HG02852 (cell line): ENCODE measurements around the gene ZFC3H1.
A peak's percentile ranks its signal among the peaks of the same experiment; 100 is the strongest.
"Not testable (repeated sequence)": the region's sequence is repeated elsewhere in the genome, so short reads cannot be mapped to it uniquely, and the experiment has no call there.

Source experiments
- ATAC-seq: cut with Tn5 transposase; IDR thresholded peaks from one replicate; pipeline ENCODE4 v1.9.1; 2021; ENCODE audit warnings: mild to moderate bottlenecking, moderate library complexity; ENCODE audit not compliant: unreplicated experiment

ZFC3H1 gene

GRCh38 chr12:71663561-71664410 lies at the start of gene ZFC3H1, which contains the start of gene THAP2:
ZFC3H1 (minus strand) TSS chr12:71663848; CDS start chr12:71663610, 238 bp downstream.
THAP2 (plus strand) TSS chr12:71664301; CDS start chr12:71664510, 209 bp downstream.
- peak; percentile 88 for ATAC-seq

- ATAC-seq, result no peak
Measured at GRCh38 chr12:71710276-71711125, 46.9 kb upstream of the ZFC3H1 start.

GRCh38 chr12:71708658-71709057 lies 45.0 kb upstream of the ZFC3H1 start:
- no peak for ATAC-seq

GRCh38 chr12:71704920-71705319 lies 41.3 kb upstream of the ZFC3H1 start:
- no peak for ATAC-seq

- no peak for ATAC-seq
Measured at GRCh38 chr12:71703206-71703605, 39.6 kb upstream of the ZFC3H1 start.

GRCh38 chr12:71702590-71702989 lies 38.9 kb upstream of the ZFC3H1 start:
- ATAC-seq, result no peak

GRCh38 chr12:71702181-71702580 lies 38.5 kb upstream of the ZFC3H1 start:
- ATAC-seq, result not testable (repeated sequence)

GRCh38 chr12:71695782-71696181 lies 32.1 kb upstream of the ZFC3H1 start:
- ATAC-seq, result no peak

- ATAC-seq, result peak; percentile 84
Measured at GRCh38 chr12:71694099-71694820, 30.6 kb upstream of the ZFC3H1 start.

GRCh38 chr12:71693651-71694050 lies 30.0 kb upstream of the ZFC3H1 start:
- ATAC-seq, result peak; percentile 27

GRCh38 chr12:71693126-71693525 lies 29.5 kb upstream of the ZFC3H1 start:
- no peak for ATAC-seq

- no peak for ATAC-seq
Measured at GRCh38 chr12:71691504-71692129, 28.0 kb upstream of the ZFC3H1 start.

GRCh38 chr12:71688961-71689570 lies 25.4 kb upstream of the ZFC3H1 start:
- ATAC-seq, result no peak

- not testable (repeated sequence) for ATAC-seq
Measured at GRCh38 chr12:71687172-71687571, 23.5 kb upstream of the ZFC3H1 start.

- ATAC-seq, result no peak
Measured at GRCh38 chr12:71686658-71687025, 23.0 kb upstream of the ZFC3H1 start.

GRCh38 chr12:71685914-71686657 lies 22.4 kb upstream of the ZFC3H1 start, which contains the start of gene TMEM19:
TMEM19 (plus strand) TSS chr12:71686082; CDS start chr12:71686681, 599 bp downstream.
- peak; percentile 90 for ATAC-seq

- peak; percentile 0 for ATAC-seq
Measured at GRCh38 chr12:71685312-71685906, 21.8 kb upstream of the ZFC3H1 start.

- ATAC-seq, result no peak
Measured at GRCh38 chr12:71684081-71684480, 20.4 kb upstream of the ZFC3H1 start.

- no peak for ATAC-seq
Measured at GRCh38 chr12:71683633-71684032, 20.0 kb upstream of the ZFC3H1 start.
